Activated CD4-positive, alpha-beta memory T cell treated with anti-CD3 and anti-CD28 coated beads, Interleukin-2, amount 10 ng/mL, durations not matched to agents 7 days and 5 days (primary cell): ENCODE results near the gene PRKACA. TPM values are rescaled to one million over a fixed set of nuclear protein-coding genes. Genes with fewer than 3 reads are reported as not detected.

Source experiments
- CTCF ChIA-PET: fragments of 350-600 bp; sonication (Branson Sonifier 250); formaldehyde crosslinking; loops from one replicate; lab custom pipeline; 2021; ENCODE audit warnings: antibody characterized with exemption, inconsistent platforms; lab: Charles Lee
- POLR2A ChIA-PET: fragments of 350-600 bp; sonication (Branson Sonifier 250); formaldehyde crosslinking; loops from one replicate; lab custom pipeline; 2021; ENCODE audit warnings: antibody characterized with exemption; lab: Charles Lee
- DNase-seq: peaks from one replicate; pipeline ENCODE4 v3.0.0-alpha.2; 2020
- H3K27ac Mint-ChIP-seq: one replicate; pipeline ENCODE4 v1.8.0; 2021; ENCODE audit warnings: mild to moderate bottlenecking, mixed read lengths
- H3K27me3 Mint-ChIP-seq: one replicate; pipeline ENCODE4 v1.8.0; 2021; ENCODE audit warnings: mixed read lengths
- H3K36me3 Mint-ChIP-seq: one replicate; pipeline ENCODE4 v1.8.0; 2021; ENCODE audit warnings: low read depth, mixed read lengths
- H3K4me1 Mint-ChIP-seq: one replicate; pipeline ENCODE4 v1.8.0; 2021; ENCODE audit warnings: mixed read lengths
- H3K4me3 Mint-ChIP-seq: one replicate; pipeline ENCODE4 v1.8.0; 2021; ENCODE audit warnings: mild to moderate bottlenecking, mixed read lengths
- H3K9me3 Mint-ChIP-seq: one replicate; pipeline ENCODE4 v1.8.0; 2021; ENCODE audit warnings: mixed read lengths
- total RNA-seq, 2 experiments: library from RNA; stranded (reverse); gene quantifications; one replicate each; pipeline ENCODE4 v1.2.3, GENCODE V29; 2021

The PRKACA gene
- total RNA-seq, 2 experiments from 2014 or later, result 48.1 to 49.8 TPM

DNA sequence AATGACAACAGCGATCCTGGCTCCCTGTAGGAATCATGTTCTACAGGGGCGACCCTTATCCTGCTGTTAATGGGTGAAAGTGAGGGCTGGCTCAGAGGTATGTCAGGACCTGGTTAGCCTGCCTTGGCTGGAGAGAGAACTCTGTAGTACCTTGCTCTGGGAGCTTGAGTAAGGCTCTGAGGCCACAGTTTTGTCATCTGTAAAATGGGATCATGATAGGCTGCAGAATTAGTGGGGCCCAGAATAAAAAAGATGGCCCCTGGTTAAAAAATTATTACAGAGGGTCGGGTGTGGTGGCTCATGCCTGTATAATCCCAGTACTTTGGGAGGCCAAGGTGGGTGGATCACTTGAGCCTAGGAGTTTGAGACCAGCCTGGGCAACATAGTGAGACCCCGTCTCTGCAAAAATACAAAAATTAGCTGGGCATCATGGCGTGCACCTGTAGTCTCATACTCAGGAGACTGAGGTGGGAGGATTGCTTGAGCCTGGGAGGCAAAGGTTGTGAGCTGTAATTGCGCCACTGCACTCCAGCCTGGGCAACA, 16.5 kb downstream of the PRKACA start:
- Mint-ChIP-seq H3K27me3 (no peaks in the 10 kb centered on the region), H3K27ac (no peak overlapping the region), H3K9me3 (no peaks in the 10 kb centered on the region), H3K36me3 (peaks cover 9% of the 10 kb centered on the region), H3K4me3 (no peak overlapping the region), H3K4me1 (peaks cover 3% of the 10 kb centered on the region)
- no peak for DNase-seq
- ChIA-PET POLR2A (no interaction called here), CTCF (no interaction called here)

DNA sequence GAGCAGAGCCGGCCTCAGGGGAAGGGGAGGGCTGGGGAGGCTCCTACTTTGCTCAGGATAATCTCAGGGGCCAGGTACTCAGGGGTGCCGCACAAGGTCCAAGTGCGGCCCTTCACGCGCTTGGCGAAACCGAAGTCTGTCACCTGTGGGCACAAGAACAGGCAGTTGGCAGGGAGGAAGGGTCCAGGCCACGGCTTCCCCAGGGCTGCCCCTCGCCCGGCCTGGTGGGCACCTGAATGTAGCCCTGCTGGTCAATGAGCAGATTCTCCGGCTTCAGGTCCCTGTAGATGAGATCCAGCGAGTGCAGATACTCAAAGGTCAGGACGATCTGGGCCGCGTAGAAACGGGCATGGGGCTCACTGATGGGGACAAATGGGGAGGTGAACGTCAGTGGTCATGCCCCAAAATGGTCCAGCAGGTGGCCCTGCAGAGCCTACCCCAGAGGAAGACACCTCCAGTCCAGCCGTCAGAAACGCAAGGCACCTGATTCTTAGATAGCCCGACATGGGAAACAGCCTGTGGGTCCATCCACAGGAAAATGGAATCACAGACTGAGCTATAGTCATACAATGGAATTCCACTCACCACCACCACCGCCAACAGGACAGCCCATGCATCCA, 19.9 kb downstream of the PRKACA start:
- H3K9me3 Mint-ChIP-seq, result peaks cover 9% of the 10 kb centered on the region
- CTCF ChIA-PET, result no interaction called here
- POLR2A ChIA-PET, result no interaction called here
- peaks cover 4% of the 10 kb centered on the region for H3K4me1 Mint-ChIP-seq
- peaks cover 19% of the 10 kb centered on the region for H3K36me3 Mint-ChIP-seq
- H3K27me3 Mint-ChIP-seq, result no peaks in the 10 kb centered on the region
- H3K27ac Mint-ChIP-seq, result no peak overlapping the region
- no peak for DNase-seq
- no peak overlapping the region for H3K4me3 Mint-ChIP-seq

DNA sequence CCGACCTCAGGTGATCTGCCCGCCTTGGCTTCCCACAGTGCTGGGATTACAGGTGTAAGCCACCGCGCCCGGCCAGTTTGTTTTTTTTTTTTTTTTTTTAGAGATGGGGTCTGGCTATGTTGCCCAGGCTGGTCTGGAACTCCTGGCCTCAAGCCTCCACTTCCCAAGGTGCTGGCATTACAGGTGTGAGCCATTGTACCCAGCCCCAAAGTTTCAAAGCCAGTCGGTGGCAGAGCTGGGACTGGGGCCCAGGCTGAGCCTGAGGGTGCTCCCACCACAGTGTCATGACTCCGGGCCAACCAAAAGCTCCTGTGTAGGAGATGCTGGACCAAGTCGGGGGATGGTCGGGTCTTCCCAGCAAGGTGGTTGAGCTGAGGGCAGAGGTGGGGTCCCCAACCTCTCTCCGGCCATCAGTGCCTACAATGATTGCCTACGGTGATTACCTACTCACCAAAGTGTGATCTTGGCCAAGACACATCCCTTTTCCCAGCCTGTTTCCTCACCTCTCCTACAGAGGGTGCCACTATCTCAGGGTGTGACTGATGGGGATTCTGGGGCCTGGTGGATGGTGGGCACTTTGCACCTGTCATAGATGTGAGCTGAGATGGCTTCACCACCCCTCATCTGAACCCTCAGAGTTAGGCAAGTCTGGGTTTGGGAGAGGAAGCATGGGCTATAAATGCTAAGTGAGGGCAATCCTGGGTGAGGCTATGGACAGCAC, 21.1 kb downstream of the PRKACA start:
- Mint-ChIP-seq H3K9me3 (peaks cover 9% of the 10 kb centered on the region), H3K4me3 (no peak overlapping the region), H3K36me3 (peaks cover 23% of the 10 kb centered on the region), H3K27me3 (no peaks in the 10 kb centered on the region), H3K27ac (no peak overlapping the region), H3K4me1 (peaks cover 10% of the 10 kb centered on the region)
- ChIA-PET POLR2A (interaction anchor here (0.9 to 1.4 kb wide), 2 partner anchors 15 to 40 kb away, joined by 3 read pairs; partner anchors contain the start of gene ASF1B), CTCF (interaction anchor here (0.8 to 1.2 kb wide), 2 partner anchors 19 to 40 kb away, joined by 4 read pairs; partner anchors contain the start of gene ASF1B)
- DNase-seq, result no peak

DNA sequence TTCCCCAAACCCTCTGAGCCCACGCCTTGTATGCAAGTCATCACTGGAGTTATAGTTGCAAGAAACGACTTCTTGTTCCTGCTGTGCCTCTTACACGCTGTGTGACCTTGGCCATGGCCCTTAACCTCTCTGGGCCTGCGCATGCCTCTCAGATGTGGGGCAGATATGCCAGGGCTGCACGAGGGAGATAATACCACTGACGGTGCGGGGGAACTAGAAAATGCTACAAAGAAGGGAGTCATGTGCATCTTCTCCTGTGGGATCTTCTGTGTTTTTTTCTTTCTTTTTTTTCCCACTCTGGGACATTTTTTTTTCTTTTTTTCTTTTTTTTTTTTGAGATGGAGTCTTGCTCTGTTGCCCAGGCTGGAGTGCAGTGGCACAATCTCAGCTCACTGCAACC, 22.7 kb downstream of the PRKACA start:
- Mint-ChIP-seq H3K27ac (no peak overlapping the region), H3K27me3 (no peaks in the 10 kb centered on the region), H3K9me3 (peaks cover 9% of the 10 kb centered on the region), H3K36me3 (peaks cover 23% of the 10 kb centered on the region), H3K4me3 (no peak overlapping the region), H3K4me1 (peaks cover 11% of the 10 kb centered on the region)
- ChIA-PET CTCF (interaction anchor here (1.3 kb wide), 1 partner anchor 19 kb away, joined by 11 read pairs; no protein-coding TSS in a partner anchor), POLR2A (interaction anchor here (1.0 to 1.2 kb wide), 2 partner anchors 21 to 42 kb away, joined by 4 to 5 read pairs; partner anchors contain the start of gene ASF1B)
- DNase-seq, result no peak

DNA sequence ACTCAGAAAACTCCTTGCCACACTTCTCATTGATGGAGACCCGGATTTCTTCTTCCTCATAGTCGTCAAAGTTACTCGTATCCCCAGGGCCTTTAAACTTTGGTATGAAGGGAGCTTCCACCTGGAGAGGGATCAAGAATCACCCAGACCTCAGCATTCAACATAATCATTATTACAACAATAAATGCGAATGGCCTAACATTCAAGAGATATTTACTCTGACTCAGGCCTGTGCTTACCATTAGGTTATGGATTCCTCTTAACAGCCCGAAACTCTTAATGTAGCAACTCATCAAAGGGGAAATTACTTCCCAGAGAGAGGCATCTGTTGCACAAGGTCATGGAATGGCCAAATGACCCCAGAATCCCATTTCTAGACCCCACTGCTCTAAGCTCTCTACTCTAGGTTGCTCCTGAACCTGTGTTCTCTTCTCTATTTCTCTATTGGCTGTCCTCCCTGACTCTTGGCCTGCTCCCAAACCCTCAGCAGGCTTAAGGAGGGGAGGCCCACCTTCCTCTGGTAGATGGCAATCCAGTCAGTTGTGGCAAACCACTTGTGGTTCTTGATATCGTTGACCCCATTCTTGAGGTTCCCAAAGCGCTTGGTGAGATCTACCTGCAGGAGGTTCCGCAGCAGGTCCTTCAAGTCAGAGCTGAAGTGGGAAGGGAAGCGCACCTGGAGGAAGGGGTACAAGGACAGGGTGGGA, 24.3 kb downstream of the PRKACA start:
- CTCF ChIA-PET, result no interaction called here
- peaks cover 32% of the 10 kb centered on the region for H3K36me3 Mint-ChIP-seq
- peaks cover 9% of the 10 kb centered on the region for H3K9me3 Mint-ChIP-seq
- H3K27ac Mint-ChIP-seq, result no peak overlapping the region
- DNase-seq, result no peak
- no peaks in the 10 kb centered on the region for H3K27me3 Mint-ChIP-seq
- H3K4me3 Mint-ChIP-seq, result peak overlapping the region; percentile 52
- H3K4me1 Mint-ChIP-seq, result peaks cover 18% of the 10 kb centered on the region
- POLR2A ChIA-PET, result interaction anchor here (0.6 to 0.7 kb wide), 2 partner anchors 13 to 288 kb away, joined by 3 to 4 read pairs; partner anchors contain the start of gene ADGRE5

DNA sequence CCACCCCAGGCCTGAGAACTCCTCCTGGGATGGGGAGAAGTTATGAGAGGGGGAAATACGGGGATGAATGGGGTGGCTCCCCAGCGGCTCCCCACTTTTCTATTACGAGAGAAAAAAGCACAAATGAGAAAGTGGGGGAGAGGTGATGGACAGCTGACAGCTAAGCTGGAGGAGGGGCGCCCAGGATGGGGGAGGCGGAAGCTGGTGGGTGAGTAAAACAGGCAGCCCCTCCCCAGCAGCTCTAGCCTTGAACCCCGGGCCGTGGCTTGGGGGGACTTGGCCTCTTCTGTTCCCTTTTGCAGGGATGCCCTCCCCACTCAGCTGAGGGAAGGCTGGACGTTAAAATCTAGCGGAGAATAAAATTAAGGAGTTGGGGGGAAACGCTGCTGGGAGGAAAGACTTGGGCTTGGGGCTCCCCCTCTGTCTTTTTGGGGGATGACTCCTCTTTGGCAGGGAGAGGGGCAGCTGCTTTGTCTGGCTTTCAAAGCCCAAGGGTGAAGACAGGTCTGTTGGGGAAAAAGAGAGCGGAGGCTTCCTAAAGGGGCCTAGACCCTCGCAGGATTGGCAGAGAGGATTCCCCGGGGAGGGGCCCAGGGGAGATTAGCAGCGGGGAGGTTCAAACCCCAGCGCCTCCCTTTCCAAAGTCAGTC, 25.6 kb downstream of the PRKACA start:
- DNase-seq, result peak; percentile 52
- H3K4me1 Mint-ChIP-seq, result peaks cover 23% of the 10 kb centered on the region
- H3K4me3 Mint-ChIP-seq, result peak overlapping the region; percentile 99
- peak overlapping the region; percentile 98 for H3K27ac Mint-ChIP-seq
- peaks cover 32% of the 10 kb centered on the region for H3K36me3 Mint-ChIP-seq
- peaks cover 9% of the 10 kb centered on the region for H3K9me3 Mint-ChIP-seq
- no peaks in the 10 kb centered on the region for H3K27me3 Mint-ChIP-seq
- CTCF ChIA-PET, result interaction anchor here (0.8 to 1.7 kb wide), 2 partner anchors 23 to 45 kb away, joined by 4 read pairs; partner anchors contain the start of gene ASF1B
- POLR2A ChIA-PET, result interaction anchor here (0.6 to 1.7 kb wide), 9 partner anchors 10 to 247 kb away, joined by 3 to 11 read pairs (median 4); partner anchors contain the start of genes ASF1B, IL27RA and PRKACA

DNA sequence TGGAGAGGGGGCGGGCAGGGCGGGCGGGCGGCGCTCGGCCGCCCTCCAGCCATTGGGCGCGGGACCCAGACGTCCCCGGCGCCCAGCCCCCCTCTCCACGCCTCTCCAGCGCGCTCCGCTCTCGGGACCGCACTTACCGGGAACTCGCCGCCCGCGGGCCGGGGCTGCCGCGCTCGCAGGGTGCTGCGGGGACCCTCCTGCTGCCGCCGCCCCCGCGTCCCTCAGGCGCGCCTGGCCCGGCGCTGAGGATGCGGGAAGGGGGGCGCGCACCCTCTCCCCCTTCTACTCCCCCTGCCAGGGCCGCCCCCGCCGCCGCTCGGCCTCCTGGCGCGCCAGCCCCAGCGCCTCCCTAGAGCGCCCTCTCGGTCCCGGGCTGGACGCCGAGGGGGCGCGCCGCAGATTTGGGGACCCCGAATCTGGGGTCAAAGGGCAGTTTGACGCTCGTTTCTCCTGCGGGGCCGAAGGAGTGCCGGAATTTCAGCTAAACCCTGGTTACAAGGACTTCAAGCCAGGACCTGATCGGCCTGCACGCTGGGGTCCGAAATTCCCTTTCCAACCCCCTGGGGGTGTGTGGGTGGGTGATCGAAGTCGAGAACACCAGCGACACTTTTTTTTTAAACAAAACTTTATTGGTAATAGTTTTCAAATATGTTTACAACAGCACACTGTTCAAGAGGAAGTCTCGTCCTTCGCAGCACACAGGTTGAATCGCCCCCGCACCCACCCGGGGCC, 26.3 kb downstream of the PRKACA start:
- H3K27ac Mint-ChIP-seq, result peak overlapping the region; percentile 98
- no peaks in the 10 kb centered on the region for H3K27me3 Mint-ChIP-seq
- H3K9me3 Mint-ChIP-seq, result peaks cover 9% of the 10 kb centered on the region

DNA sequence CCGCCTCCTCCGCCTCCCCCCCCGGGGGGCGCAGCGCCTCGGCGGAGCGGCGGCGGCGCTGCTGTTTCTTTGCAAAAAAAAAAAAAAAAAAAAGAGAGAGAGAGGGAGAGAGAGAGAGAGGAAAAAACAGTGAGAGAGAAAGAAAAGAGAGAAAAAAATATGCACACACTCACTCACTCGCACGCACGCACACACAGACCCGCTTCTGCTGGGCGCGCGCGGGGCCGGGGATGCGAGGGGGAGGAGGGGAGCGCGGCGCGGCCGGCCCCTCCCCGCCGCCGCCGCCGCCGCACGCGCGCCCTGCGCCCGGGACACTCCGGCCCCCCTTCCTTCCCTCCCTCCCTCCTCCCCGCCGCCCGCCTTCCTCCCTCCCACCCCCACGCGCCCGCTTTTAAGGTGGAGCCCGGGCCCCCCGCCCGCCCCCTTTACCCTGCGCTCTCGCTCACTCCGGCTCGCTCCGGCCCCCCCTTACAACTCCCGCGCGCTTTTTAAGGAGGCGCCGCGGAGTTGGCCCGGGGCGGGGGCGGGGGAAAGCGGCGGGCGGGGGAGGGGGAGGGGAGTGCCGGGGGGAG, 27.0 kb downstream of the PRKACA start, which contains the start of gene SAMD1:
SAMD1 (minus strand) TSS at position 243 of the 572 bp plus-strand sequence.
- peaks cover 23% of the 10 kb centered on the region for H3K4me1 Mint-ChIP-seq
- ChIA-PET POLR2A (interaction anchor here (0.9 to 2.9 kb wide), 8 partner anchors 9 to 210 kb away, joined by 3 to 15 read pairs (median 4); partner anchors contain the start of genes ASF1B and PRKACA), CTCF (interaction anchor here (2.0 kb wide), 1 partner anchor 46 kb away, joined by 8 read pairs; the partner anchor contains the start of gene ASF1B)
- peak within 1 kb of the TSS; percentile 99 for H3K4me3 Mint-ChIP-seq
- peaks cover 27% of the 10 kb centered on the region for H3K36me3 Mint-ChIP-seq
- no peaks in the 10 kb centered on the region for H3K27me3 Mint-ChIP-seq
- peaks cover 9% of the 10 kb centered on the region for H3K9me3 Mint-ChIP-seq
- H3K27ac Mint-ChIP-seq, result peak within 1 kb of the TSS; percentile 98
- DNase-seq, result peak; percentile 83

More for the DNA sequence above, 26.3 kb downstream of the PRKACA start:
- peaks cover 27% of the 10 kb centered on the region for H3K36me3 Mint-ChIP-seq
- DNase-seq, result peak; percentile 80
- H3K4me1 Mint-ChIP-seq, result peaks cover 23% of the 10 kb centered on the region
- H3K4me3 Mint-ChIP-seq, result peak overlapping the region; percentile 99
- ChIA-PET CTCF (interaction anchor here (0.8 to 1.7 kb wide), 2 partner anchors 23 to 45 kb away, joined by 4 read pairs; partner anchors contain the start of gene ASF1B), POLR2A (interaction anchor here (0.6 to 1.7 kb wide), 9 partner anchors 10 to 248 kb away, joined by 3 to 11 read pairs (median 4); partner anchors contain the start of genes ASF1B, IL27RA and PRKACA)

DNA sequence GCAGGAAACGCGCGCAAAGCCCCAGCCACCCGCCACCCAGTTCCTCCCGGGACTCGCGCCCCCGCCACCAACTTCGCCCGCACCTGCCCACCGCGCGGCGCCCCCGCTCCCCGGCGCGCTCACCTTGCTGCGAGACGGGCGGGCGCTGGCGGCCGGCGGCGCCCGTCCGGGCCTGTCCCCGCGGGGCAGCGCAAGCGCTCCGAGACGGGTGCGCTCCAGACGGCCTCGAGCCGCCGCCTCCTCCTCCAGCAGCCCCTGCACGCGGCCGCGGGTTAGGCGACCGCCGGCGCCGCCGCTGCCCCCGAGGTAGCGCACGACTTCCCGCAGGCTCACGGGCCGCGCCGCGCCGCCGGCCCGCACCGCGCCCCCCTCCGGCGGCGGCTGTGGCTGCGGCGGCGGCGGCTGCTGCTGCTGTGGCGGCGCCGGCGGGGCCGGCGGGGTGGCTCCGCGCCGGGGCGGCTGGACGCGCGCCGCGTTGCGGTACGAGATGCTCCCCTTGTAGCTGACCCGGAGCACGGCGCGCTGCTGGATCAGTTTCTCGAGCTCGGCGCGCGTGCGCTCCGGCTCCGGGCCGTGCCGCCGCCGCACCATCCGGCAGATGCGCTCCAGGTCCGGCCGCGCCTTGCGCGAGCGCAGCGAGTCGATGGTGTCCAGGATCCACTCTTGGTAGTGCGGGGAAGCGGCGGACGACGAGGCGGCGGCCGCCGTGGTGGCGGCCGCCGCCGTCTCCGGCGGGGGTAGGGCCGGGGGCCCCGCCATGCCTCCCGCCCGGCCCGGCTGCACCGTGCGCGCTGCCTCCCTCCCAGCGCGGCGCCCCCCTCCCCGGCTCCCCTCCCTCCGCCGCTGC, 27.7 kb downstream of the PRKACA start:
- ChIA-PET CTCF (interaction anchor here (0.7 to 2.0 kb wide), 2 partner anchors 47 to 403 kb away, joined by 3 to 8 read pairs; partner anchors contain the start of gene ASF1B), POLR2A (interaction anchor here (1.0 to 2.9 kb wide), 5 partner anchors 29 to 253 kb away, joined by 3 to 15 read pairs (median 3); partner anchors contain the start of genes ASF1B and DCAF15)
- peak; percentile 52 for DNase-seq
- H3K4me3 Mint-ChIP-seq, result peak overlapping the region; percentile 78
- no peaks in the 10 kb centered on the region for H3K27me3 Mint-ChIP-seq
- H3K27ac Mint-ChIP-seq, result peak overlapping the region; percentile 61
- H3K4me1 Mint-ChIP-seq, result peaks cover 23% of the 10 kb centered on the region
- peaks cover 9% of the 10 kb centered on the region for H3K9me3 Mint-ChIP-seq
- H3K36me3 Mint-ChIP-seq, result peaks cover 27% of the 10 kb centered on the region

DNA sequence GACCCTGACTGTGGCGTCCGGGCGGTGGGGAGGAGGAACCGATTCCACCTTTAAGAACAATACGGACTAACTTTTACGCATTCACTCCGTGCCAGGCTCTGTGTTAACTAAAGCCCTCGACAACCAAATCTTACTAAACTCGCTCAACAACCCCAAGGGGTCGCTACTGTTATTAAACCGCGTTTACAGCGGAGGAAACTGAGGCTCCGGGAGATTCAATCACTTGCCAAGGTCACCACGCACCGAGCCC, 28.2 kb downstream of the PRKACA start:
- no peak for DNase-seq
- Mint-ChIP-seq H3K36me3 (peaks cover 25% of the 10 kb centered on the region), H3K4me1 (peaks cover 23% of the 10 kb centered on the region), H3K27me3 (no peaks in the 10 kb centered on the region), H3K27ac (peak overlapping the region; percentile 61), H3K4me3 (peak overlapping the region; percentile 78), H3K9me3 (peaks cover 9% of the 10 kb centered on the region)
- ChIA-PET CTCF (interaction anchor here (2.0 kb wide), 1 partner anchor 47 kb away, joined by 8 read pairs; the partner anchor contains the start of gene ASF1B), POLR2A (interaction anchor here (1.2 to 2.9 kb wide), 3 partner anchors 47 to 252 kb away, joined by 3 to 15 read pairs (median 4); partner anchors contain the start of genes ASF1B and DCAF15)
